Effector CD4-positive, alpha-beta T cell (primary cell): ENCODE data around the gene NOS1AP.
"Not testable (repeated sequence)": the region's sequence is repeated elsewhere in the genome, so short reads cannot be mapped to it uniquely, and the experiment has no call there.

ENCODE experiments used
- DNase-seq: peaks from one replicate; pipeline ENCODE4 v3.0.0-alpha.2; 2020

Gene NOS1AP

DNA sequence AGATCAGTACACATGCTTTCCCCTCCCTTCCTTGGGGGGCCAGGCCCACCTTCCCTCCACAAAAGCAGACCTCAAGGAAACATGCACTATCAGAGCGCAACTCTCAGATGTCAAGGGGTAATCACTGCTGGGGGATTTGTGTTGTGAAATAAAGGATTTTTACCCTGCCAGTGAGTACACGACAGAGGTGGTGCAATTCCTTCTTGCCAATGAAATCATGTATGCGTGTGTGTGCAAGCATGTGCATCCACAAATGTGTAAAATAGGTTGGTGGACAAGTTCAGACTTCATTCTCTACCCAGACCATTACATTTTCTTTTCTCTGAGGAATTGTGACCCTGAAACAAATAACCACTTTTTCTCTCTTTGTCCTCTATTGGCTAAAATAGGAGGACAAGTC lies 9.8 kb upstream of the NOS1AP start:
- DNase-seq = no peak

GRCh38 chr1:162060314-162060713 lies 9.2 kb upstream of the NOS1AP start:
- no peak for DNase-seq

- no peak for DNase-seq
Measured at GRCh38 chr1:162062542-162063015, 6.9 kb upstream of the NOS1AP start.

GRCh38 chr1:162065016-162065415 lies 4.5 kb upstream of the NOS1AP start:
- no peak for DNase-seq

DNA sequence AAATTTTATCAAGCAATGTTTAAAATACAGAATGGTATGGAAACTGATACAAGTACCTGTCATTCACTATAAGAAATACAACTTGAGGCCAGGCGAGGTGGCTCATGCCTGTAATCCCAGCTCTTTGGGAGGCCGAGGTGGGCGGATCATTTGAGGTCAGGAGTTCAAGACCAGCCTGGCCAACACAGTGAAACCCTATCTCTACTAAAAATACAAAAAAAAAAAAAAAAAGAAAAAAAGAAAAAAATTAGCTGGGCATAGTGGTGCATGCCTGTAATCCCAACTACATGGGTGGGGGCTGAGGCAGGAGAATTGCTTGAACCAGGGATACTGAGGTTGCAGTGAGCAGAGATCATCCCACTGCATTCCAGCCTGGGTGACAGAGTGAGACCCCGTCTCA lies 2.7 kb upstream of the NOS1AP start:
- not testable (repeated sequence) for DNase-seq

- DNase-seq = no peak
Measured at GRCh38 chr1:162067466-162067865, 2.0 kb upstream of the NOS1AP start.

DNA sequence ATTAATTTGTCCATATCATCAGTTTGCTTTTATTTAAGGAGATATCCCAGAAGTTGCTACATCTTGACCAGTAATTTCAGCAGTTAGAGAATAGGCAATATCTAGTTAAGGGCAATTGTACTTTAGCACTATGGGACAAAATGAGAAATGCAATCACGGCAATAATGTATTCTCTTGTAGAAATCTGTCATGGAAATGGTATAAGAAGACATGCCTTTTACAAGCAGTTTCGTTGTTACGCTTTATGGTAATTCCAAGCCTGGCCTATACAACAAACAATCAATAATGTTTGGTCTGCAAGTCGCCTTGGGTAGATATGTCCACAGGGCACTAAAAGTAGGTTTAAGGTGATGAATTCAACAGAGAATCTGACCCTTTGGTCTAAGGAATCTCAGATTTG lies 1.2 kb upstream of the NOS1AP start:
- DNase-seq = no peak

GRCh38 chr1:162070094-162070748 lies 730 bp downstream of the NOS1AP start:
- DNase-seq = no peak

DNA sequence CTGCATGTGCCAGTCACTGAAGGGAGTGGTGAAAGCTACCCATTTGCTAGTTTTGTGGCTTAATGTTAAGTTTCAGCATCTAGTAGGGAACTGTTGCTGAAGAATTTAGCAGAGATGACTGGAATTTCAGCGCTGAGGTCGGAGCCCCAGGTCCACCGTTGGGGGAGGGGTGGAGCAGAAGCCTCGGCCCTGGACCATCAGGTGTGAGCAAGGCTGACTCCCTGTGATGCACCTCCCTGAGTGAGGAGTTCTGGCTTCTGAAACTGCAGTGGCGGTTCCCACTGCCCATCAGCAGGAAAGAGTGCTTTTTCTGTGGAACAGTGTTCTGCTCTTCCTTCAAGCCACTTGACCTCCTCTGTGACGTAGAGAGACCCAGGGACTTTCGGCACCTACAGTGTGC lies 1.3 kb downstream of the NOS1AP start:
- no peak for DNase-seq

- no peak for DNase-seq
Measured at GRCh38 chr1:162072740-162073139, 3.2 kb downstream of the NOS1AP start.

DNA sequence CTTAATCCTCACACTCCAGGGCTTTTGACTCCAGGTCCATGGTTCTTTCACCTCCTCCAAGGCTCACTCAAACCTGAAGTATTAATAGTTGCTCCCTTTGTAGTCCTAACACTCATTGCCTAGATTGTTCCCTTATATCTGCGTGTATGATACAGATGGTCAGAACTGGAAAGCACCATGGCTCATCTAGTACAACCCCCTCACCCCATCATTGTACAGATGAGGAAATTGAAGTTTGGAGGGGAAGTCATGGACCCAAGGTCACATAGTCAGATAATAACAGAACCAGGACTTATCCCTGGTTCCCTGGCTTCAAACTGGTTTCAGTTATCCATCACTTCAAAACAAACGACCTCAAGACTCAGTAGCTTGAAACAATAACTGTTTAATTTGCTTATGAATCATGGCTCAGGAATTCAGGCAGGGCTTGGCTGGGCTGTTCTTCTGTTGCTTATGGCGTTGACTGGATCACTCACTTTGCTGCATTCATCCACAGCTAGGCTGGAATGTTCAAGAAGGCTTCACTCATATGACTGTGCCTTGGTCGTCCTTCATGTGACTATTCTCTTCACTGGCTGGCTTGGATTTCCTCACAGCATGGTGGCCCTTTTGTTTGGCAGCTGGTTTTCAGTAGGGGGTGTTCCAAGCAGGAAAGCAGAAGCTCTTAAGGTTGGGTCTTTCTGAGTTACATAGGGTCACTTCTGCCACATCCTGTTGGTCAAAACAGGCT lies 5.0 kb downstream of the NOS1AP start:
- no peak for DNase-seq

DNA sequence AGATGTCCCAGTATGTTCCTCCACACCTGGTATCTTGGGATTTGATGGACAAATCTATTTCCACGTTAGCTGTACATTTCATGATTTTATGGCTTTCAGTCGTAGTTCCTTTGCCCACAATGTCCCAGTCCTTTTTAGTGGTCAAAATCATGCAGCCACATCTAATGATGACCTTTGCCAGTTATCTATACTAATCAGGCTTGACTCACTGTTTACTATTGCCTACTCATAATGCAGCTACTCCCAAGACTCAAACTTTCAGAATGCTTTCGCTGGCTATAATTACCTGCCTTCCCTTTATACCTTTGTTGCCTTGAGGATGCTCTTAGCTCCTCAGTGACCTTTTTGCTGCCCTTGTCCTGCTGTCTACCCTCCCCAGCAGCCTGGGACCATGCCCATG lies 6.4 kb downstream of the NOS1AP start:
- DNase-seq = no peak

DNA sequence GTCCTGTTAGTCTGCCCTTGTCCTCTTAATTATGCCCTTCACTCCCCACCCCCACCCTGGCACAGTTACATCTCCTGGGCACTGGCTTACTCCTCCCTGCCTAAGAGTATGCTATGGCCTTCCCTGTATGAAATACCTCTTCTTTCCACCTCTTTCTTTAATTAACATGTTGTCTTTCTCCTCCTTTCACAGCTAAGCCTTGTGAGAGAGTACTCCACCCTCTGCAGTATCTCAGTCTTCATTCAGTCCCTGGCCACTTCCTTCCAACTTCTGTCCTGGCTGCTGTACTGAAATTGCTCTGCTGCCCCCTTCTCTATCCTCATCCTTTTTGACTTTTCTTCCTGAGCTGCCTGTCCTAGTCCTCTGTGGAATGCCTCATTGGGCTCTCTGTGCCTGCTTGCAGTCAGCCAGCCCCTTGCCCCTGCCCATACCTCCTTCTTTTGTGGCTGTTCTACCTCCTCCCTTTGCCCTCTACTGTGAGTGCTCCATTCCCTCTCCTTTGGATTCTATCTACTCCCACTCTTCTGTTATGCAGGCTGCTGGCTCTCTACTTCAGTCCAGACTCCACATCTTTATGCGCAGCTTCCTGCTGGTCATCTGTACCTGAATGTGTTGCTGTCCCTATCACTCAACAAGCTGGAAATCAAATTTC lies 8.3 kb downstream of the NOS1AP start:
- DNase-seq = no peak

- no peak for DNase-seq
Measured at GRCh38 chr1:162079030-162079429, 9.5 kb downstream of the NOS1AP start.

GRCh38 chr1:162080472-162081015 lies 11.1 kb downstream of the NOS1AP start:
- no peak for DNase-seq

GRCh38 chr1:162081316-162081715 lies 11.8 kb downstream of the NOS1AP start:
- DNase-seq = no peak

DNA sequence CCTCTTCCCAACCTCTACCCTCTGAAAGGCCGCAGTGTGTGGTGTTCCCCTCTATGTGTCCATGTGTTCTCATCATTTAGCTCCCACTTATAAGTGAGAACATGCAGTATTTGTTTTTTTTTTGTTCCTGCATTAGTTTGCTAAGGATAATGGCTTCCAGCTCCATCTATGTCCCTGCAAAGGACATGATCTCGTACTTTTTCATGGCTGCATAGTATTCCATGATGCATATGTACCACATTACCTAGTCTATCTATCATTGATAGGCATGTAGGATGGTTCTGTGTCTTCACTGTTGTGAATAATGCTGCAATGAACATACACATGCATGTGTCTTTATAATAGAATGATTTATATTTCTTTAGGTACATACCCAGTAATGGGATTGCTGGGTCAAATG lies 12.6 kb downstream of the NOS1AP start:
- not testable (repeated sequence) for DNase-seq

- no peak for DNase-seq
Measured at GRCh38 chr1:162083273-162083672, 13.8 kb downstream of the NOS1AP start.

GRCh38 chr1:162085991-162086390 lies 16.5 kb downstream of the NOS1AP start:
- DNase-seq = no peak

- DNase-seq = no peak
Measured at GRCh38 chr1:162087111-162087510, 17.6 kb downstream of the NOS1AP start.

- DNase-seq = no peak
Measured at GRCh38 chr1:162087574-162087973, 18.1 kb downstream of the NOS1AP start.

- no peak for DNase-seq
Measured at GRCh38 chr1:162088281-162088969, 18.9 kb downstream of the NOS1AP start.

DNA sequence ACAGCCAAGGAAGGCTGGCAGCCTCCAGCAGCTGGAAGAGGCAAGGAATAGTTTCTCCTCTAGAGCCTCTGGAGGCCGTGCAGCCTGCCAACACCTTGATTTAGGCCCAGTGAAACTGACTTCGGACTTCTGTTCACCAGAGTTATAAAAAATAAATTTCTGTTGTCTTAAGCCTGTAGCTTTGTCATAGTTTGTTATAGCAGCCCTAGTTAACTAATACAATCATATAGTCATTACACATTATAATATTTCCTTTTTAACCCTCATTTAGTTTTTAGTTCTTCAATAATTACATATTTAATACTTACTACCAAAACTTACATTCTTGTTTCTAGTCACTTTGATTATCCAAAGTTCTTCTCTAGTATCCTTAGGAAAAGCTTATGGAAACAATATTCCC lies 20.3 kb downstream of the NOS1AP start:
- no peak for DNase-seq
